HepG2 (cell line): ENCODE data around the gene NCCRP1. TPM values are rescaled to one million over a fixed set of nuclear protein-coding genes. Genes with fewer than 3 reads are reported as not detected.

Experiments
- ATAC-seq: fragments of 200-7000 bp; cut with Tn5 transposase; 3 replicates; pipeline ENCODE4 v1.9.1; 2020; ENCODE audit warnings: mild to moderate bottlenecking, moderate library complexity
- BruUV-seq: library from RNA; stranded (reverse); fragments of 400-500 nt; replicated peaks from 2 replicates; lab custom pipeline; 2021; lab: Mats Ljungman, UMichigan
- CTCF ChIA-PET: fragments of 300-600 bp; formaldehyde crosslinking; extraction: SDS; loops from one replicate; lab custom pipeline; 2021; ENCODE audit warnings: low total read pairs, inconsistent platforms, low intra/inter-chr PET ratio; lab: Yijun Ruan, JAX
- POLR2A ChIA-PET: fragments of 350-600 bp; sonication (Branson Sonifier 250); formaldehyde crosslinking; loops from one replicate; lab custom pipeline; 2020; ENCODE audit warnings: antibody characterized with exemption, inconsistent platforms; lab: Yijun Ruan, JAX
- DNase-seq: peaks from one replicate; pipeline ENCODE4 v3.0.0-alpha.2; 2015; ENCODE audit warnings: low spot score
- FAIRE-seq: peaks from 3 replicates; lab custom pipeline; 2011; peaks lifted over from hg19 to GRCh38; lab: Jason Lieb, UNC
- H2AFZ ChIP-seq: one replicate; pipeline ENCODE4 v1.6.1; 2011; ENCODE audit warnings: low read length, inconsistent platforms
- H3K27ac ChIP-seq: fragments of 300-600 bp; 3 replicates; pipeline ENCODE4 v1.8.0; 2011; ENCODE audit warnings: mixed run types, mild to moderate bottlenecking, mixed read lengths, low read length, inconsistent platforms; ENCODE audit not compliant: insufficient read depth; ENCODE audit errors: extremely low read length
- H3K27me3 ChIP-seq, 2 experiments: fragments of 200-600 bp in 1 of 2; 2 replicates in 1 of 2; 3 replicates in 1 of 2; pipeline versions ENCODE4 v1.6.0 to v1.8.0; 2011; ENCODE audit warnings: low read length in 2 of 2, mild to moderate bottlenecking in 2 of 2, moderate library complexity in 2 of 2, inconsistent platforms in 1 of 2; ENCODE audit not compliant: insufficient read depth in 2 of 2, control insufficient read depth in 1 of 2
- H3K36me3 ChIP-seq, 2 experiments: fragments of 200-600 bp in 1 of 2; replicated peaks in 1 of 2; 2 replicates in 1 of 2; 3 replicates in 1 of 2; pipeline versions ENCODE4 v1.5.1 to v1.8.0; 2011; ENCODE audit warnings: low read length in 2 of 2, inconsistent platforms in 1 of 2; ENCODE audit not compliant: insufficient read depth in 2 of 2, control insufficient read depth in 1 of 2
- H3K4me1 ChIP-seq: 2 replicates; pipeline ENCODE4 v1.5.1; 2012; ENCODE audit warnings: low read length, inconsistent platforms; ENCODE audit not compliant: insufficient read depth
- H3K4me2 ChIP-seq: 2 replicates; pipeline ENCODE4 v1.6.0; 2011; ENCODE audit warnings: low read depth, low read length, inconsistent platforms
- H3K4me3 ChIP-seq, 3 experiments: fragments of 200-600 bp in 1 of 3; sonication (generic), shearing (Covaris generic) in 1 of 3; replicated peaks in 1 of 3; 2 replicates each; pipeline ENCODE4 v1.5.1; 2011 to 2016; ENCODE audit warnings: low read length in 3 of 3, inconsistent platforms in 2 of 3, low read depth in 2 of 3, mild to moderate bottlenecking in 2 of 3, control low read depth in 1 of 3, mixed read lengths in 1 of 3; ENCODE audit not compliant: insufficient read depth in 1 of 3
- H3K79me2 ChIP-seq: one replicate; pipeline ENCODE4 v1.6.1; 2011; ENCODE audit warnings: low read length, inconsistent platforms; ENCODE audit not compliant: insufficient read depth
- H3K9ac ChIP-seq: 2 replicates; pipeline ENCODE4 v1.6.0; 2011; ENCODE audit warnings: mild to moderate bottlenecking, low read depth, low read length, inconsistent platforms; ENCODE audit not compliant: insufficient read depth
- H3K9me3 ChIP-seq: 2 replicates; pipeline ENCODE4 v1.5.1; 2012; ENCODE audit warnings: mild to moderate bottlenecking, low read length
- H4K20me1 ChIP-seq: 2 replicates; pipeline ENCODE4 v1.6.0; 2011; ENCODE audit warnings: inconsistent platforms, mild to moderate bottlenecking, low read length, moderate library complexity; ENCODE audit not compliant: insufficient read depth
- AHR ChIP-seq: IDR thresholded peaks from 2 replicates; pipeline ENCODE4 v1.6.1; 2018; ENCODE audit warnings: missing genetic modification reagents, missing compliant biosample characterization
- HIC2 ChIP-seq: sonication (generic); formaldehyde crosslinking; IDR thresholded peaks from 2 replicates; pipeline ENCODE4 v1.9.0; 2022; ENCODE audit warnings: low read depth, missing genetic modification reagents
- HNRNPK ChIP-seq: fragments of 200-400 bp; formaldehyde crosslinking; IDR thresholded peaks from 2 replicates; pipeline ENCODE4 v1.6.1; 2018; ENCODE audit warnings: low read length, low read depth, moderate library complexity, mild to moderate bottlenecking; ENCODE audit not compliant: poor library complexity, severe bottlenecking
- KAT2B ChIP-seq: fragments of 150-350 bp; IDR thresholded peaks from 2 replicates; pipeline ENCODE4 v1.6.1; 2014; ENCODE audit warnings: low read depth, low read length, borderline replicate concordance
- MAZ ChIP-seq, 2 experiments: sonication (generic) in 1 of 2; formaldehyde crosslinking in 1 of 2; IDR thresholded peaks; 2 replicates each; pipeline versions ENCODE4 v1.5.0 to v1.6.1; 2012 to 2020; ENCODE audit warnings: low read depth in 2 of 2, mild to moderate bottlenecking in 2 of 2, borderline replicate concordance in 1 of 2, improper control_type of control experiment in 1 of 2, low read length in 1 of 2, missing genetic modification reagents in 1 of 2, moderate library complexity in 1 of 2
- MEF2D ChIP-seq: sonication (generic); formaldehyde crosslinking; IDR thresholded peaks from 2 replicates; pipeline ENCODE4 v1.5.1; 2020; ENCODE audit warnings: mild to moderate bottlenecking, missing genetic modification reagents
- PHF21A ChIP-seq: sonication (generic); formaldehyde crosslinking; IDR thresholded peaks from 2 replicates; pipeline ENCODE4 v1.5.0; 2020; ENCODE audit warnings: mild to moderate bottlenecking, missing genetic modification reagents
- POLR2G ChIP-seq: fragments of 200-400 bp; formaldehyde crosslinking; IDR thresholded peaks from 2 replicates; pipeline ENCODE4 v1.6.1; 2018; ENCODE audit warnings: mild to moderate bottlenecking, low read depth, low read length, moderate library complexity
- RBM22 ChIP-seq: fragments of 200-400 bp; formaldehyde crosslinking; optimal IDR thresholded peaks from 2 replicates; pipeline ENCODE3; 2017; ENCODE audit warnings: mild to moderate bottlenecking, low read length, moderate library complexity
- SAP130 ChIP-seq: IDR thresholded peaks from 2 replicates; pipeline ENCODE4 v1.6.1; 2016; ENCODE audit warnings: low read depth
- SP5 ChIP-seq: IDR thresholded peaks from 2 replicates; pipeline ENCODE4 v1.6.1; 2016; ENCODE audit warnings: low read depth, borderline replicate concordance
- TBX2 ChIP-seq: sonication (generic); formaldehyde crosslinking; IDR thresholded peaks from 2 replicates; pipeline ENCODE4 v1.5.0; 2020; ENCODE audit warnings: missing genetic modification reagents, mild to moderate bottlenecking, borderline replicate concordance
- ZBTB7B ChIP-seq: sonication (generic); formaldehyde crosslinking; IDR thresholded peaks from 2 replicates; pipeline ENCODE4 v1.4.0; 2020; ENCODE audit warnings: missing genetic modification reagents
- ZNF263 ChIP-seq: sonication (generic); formaldehyde crosslinking; IDR thresholded peaks from 2 replicates; pipeline ENCODE4 v1.4.0; 2020; ENCODE audit warnings: missing genetic modification reagents
- ZNF274 ChIP-seq: sonication (generic); formaldehyde crosslinking; IDR thresholded peaks from 2 replicates; pipeline ENCODE4 v1.5.1; 2020; ENCODE audit warnings: mild to moderate bottlenecking, missing genetic modification reagents
- WGBS: methylation state at CpG from one replicate; pipeline ENCODE4 v1.1.6; 2017; ENCODE audit warnings: low lambda C conversion rate; 5-methylcytosine and 5-hydroxymethylcytosine counted together
- in situ Hi-C: cut with HindIII; loops from 2 replicates; pipeline ENCODE4 v1.10.0; 2017; ENCODE audit warnings: low pct_unique_long_range_greater_than_20kb; ENCODE audit not compliant: extremely low pct_ligation_motif_present
- intact Hi-C: fragments of 100-400 bp; cut with micrococcal nuclease; formaldehyde crosslinking; loops from one replicate; pipeline ENCODE4 v1.10.0; 2022; ENCODE audit not compliant: unreplicated experiment
- polyA plus RNA-seq, 8 experiments: library from polyadenylated mRNA; depleted of rRNA in 3 of 8; stranded (reverse) in 7 of 8; unstranded in 1 of 8; fragments of >200 nt; fragmentation: Illumina TruSeq in 4 of 8; extraction: Trizol in 4 of 8; gene quantifications; 2 replicates each; pipeline versions ENCODE4 v1.2.1 to v1.2.3, GENCODE V29; 2011 to 2016; ENCODE audit warnings: low read depth in 4 of 8, missing spikeins in 1 of 8, mixed read lengths in 1 of 8; ENCODE audit not compliant: insufficient read depth in 1 of 8
- total RNA-seq, 5 experiments: library from RNA; depleted of rRNA; stranded (reverse); fragments of >200 nt; fragmentation: Illumina TruSeq; extraction: Trizol; gene quantifications; 2 replicates each; pipeline ENCODE4 v1.2.3, GENCODE V29; 2016; ENCODE audit warnings: low read depth in 1 of 5
- TF ChIP-seq, protein P1 (sequence below): sonication (generic); formaldehyde crosslinking; IDR thresholded peaks from 2 replicates; pipeline ENCODE4 v1.8.1; 2022; ENCODE audit warnings: mild to moderate bottlenecking, missing genetic modification reagents

Gene NCCRP1
- total and polyA plus RNA-seq, 2 of the 13 experiments (the other 11 are each of a cell fraction or from before 2014, with no cell fraction given): not detected

GRCh38 chr19:39166571-39167391, 30.0 kb upstream of the NCCRP1 start:
- H3K27me3 ChIP-seq: no peaks in the 10 kb centered on the region; a peak in 1 of 5 replicates
- H3K9me3 ChIP-seq: no peaks in the 10 kb centered on the region
- H3K79me2 ChIP-seq: peaks cover 6% of the 10 kb centered on the region
- intact Hi-C loops: no loop called here
- ATAC-seq: peak; percentile 61
- H3K27ac ChIP-seq: no peak overlapping the region
- no peak for FAIRE-seq
- H3K9ac ChIP-seq: no peak overlapping the region; the same call in 1 of the 2 replicates
- in situ Hi-C loops: no loop called here
- CTCF ChIA-PET: no interaction called here
- no peak overlapping the region for H2AFZ ChIP-seq
- DNase-seq: peak; percentile 49
- H3K36me3 ChIP-seq: peaks cover 4 to 18% of the 10 kb centered on the region in 2 experiments; a peak in 4 of 5 replicates
- POLR2A ChIA-PET: interaction anchor here (1.1 kb wide), 1 partner anchor 40 kb away, joined by 4 read pairs; no protein-coding TSS in a partner anchor
- peak overlapping the region; percentile 65 for H3K4me2 ChIP-seq
- WGBS: 50% methylated on average over 14 of the region's 24 CpGs
- BruUV-seq: no TSS peak
- H3K4me3 ChIP-seq: peak overlapping the region in 1 of 3 experiments; percentile 45; a peak in 3 of 6 replicates
- peaks cover 4% of the 10 kb centered on the region; the same call in 1 of the 2 replicates for H4K20me1 ChIP-seq
- peaks cover 63% of the 10 kb centered on the region for H3K4me1 ChIP-seq
- TF ChIP-seq KAT2B (no peak), ZBTB7B (CRISPR knock-in tag) (0 out of 2 replicates have a peak, but pooled peaks have one; percentile 55), HNRNPK (peak; percentile 14), RBM22 (peak; percentile 47), HIC2 (CRISPR knock-in tag) (peak; percentile 85; the same call in 1 of the 2 replicates), MAZ (IDR thresholded peaks at IDR 0.05; ENCODE audit: borderline replicate concordance, low read depth, low read length) (peak; percentile 9; the same call in 1 of the 2 replicates), MAZ (CRISPR knock-in tag; IDR thresholded peaks at IDR 0.05; ENCODE audit: low read depth) (no peak), PHF21A (CRISPR knock-in tag) (0 out of 2 replicates have a peak, but pooled peaks have one; percentile 43), AHR (CRISPR knock-in tag) (0 out of 2 replicates have a peak, but pooled peaks have one; percentile 23), MEF2D (CRISPR knock-in tag) (no peak), SAP130 (CRISPR knock-in tag) (peak; percentile 50), POLR2G (peak; percentile 45; the same call in 1 of the 2 replicates), TBX2 (CRISPR knock-in tag) (0 out of 2 replicates have a peak, but pooled peaks have one; percentile 20), ZNF274 (CRISPR knock-in tag) (0 out of 2 replicates have a peak, but pooled peaks have one; percentile 42), SP5 (CRISPR knock-in tag) (peak; percentile 34; the same call in 1 of the 2 replicates), ZNF263 (peak; percentile 97)
- TF ChIP-seq, protein P1, sequence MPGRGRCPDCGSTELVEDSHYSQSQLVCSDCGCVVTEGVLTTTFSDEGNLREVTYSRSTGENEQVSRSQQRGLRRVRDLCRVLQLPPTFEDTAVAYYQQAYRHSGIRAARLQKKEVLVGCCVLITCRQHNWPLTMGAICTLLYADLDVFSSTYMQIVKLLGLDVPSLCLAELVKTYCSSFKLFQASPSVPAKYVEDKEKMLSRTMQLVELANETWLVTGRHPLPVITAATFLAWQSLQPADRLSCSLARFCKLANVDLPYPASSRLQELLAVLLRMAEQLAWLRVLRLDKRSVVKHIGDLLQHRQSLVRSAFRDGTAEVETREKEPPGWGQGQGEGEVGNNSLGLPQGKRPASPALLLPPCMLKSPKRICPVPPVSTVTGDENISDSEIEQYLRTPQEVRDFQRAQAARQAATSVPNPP: no peak
